Measurements from ENCODE around the gene PLXDC2.

Gene PLXDC2

GRCh38 chr10:19857876-19858275, 41.6 kb downstream of the PLXDC2 start:
- no peak for DNase-seq (ENCODE audit: low spot score)

GRCh38 chr10:19860107-19860506, 43.9 kb downstream of the PLXDC2 start:
- no peak for DNase-seq (ENCODE audit: low spot score)

GRCh38 chr10:19862811-19863515, 46.7 kb downstream of the PLXDC2 start:
- DNase-seq (ENCODE audit: low spot score), result no peak

- DNase-seq (ENCODE audit: low spot score), result no peak
Measured at GRCh38 chr10:19865676-19866075, 49.4 kb downstream of the PLXDC2 start.

GRCh38 chr10:19869370-19869769, 53.1 kb downstream of the PLXDC2 start:
- DNase-seq (ENCODE audit: low spot score), result no peak

- no peak for DNase-seq (ENCODE audit: low spot score)
Measured at GRCh38 chr10:19872504-19873271, 56.5 kb downstream of the PLXDC2 start.

- DNase-seq (ENCODE audit: low spot score), result no peak
Measured at GRCh38 chr10:19874190-19874589, 58.0 kb downstream of the PLXDC2 start.

- no peak for DNase-seq (ENCODE audit: low spot score)
Measured at GRCh38 chr10:19874791-19875190, 58.6 kb downstream of the PLXDC2 start.

GRCh38 chr10:19876570-19876969, 60.3 kb downstream of the PLXDC2 start:
- no peak for DNase-seq (ENCODE audit: low spot score)

GRCh38 chr10:19877466-19878255, 61.4 kb downstream of the PLXDC2 start:
- no peak for DNase-seq (ENCODE audit: low spot score)

GRCh38 chr10:19882621-19883020, 66.4 kb downstream of the PLXDC2 start:
- DNase-seq (ENCODE audit: low spot score), result no peak

GRCh38 chr10:19888061-19888660, 71.9 kb downstream of the PLXDC2 start:
- no peak for DNase-seq (ENCODE audit: low spot score)

GRCh38 chr10:19889256-19889655, 73.0 kb downstream of the PLXDC2 start:
- DNase-seq (ENCODE audit: low spot score), result no peak

GRCh38 chr10:19891429-19891828, 75.2 kb downstream of the PLXDC2 start:
- DNase-seq (ENCODE audit: low spot score), result no peak

GRCh38 chr10:19892270-19892669, 76.0 kb downstream of the PLXDC2 start:
- no peak for DNase-seq (ENCODE audit: low spot score)

- no peak for DNase-seq (ENCODE audit: low spot score)
Measured at GRCh38 chr10:19892677-19893076, 76.4 kb downstream of the PLXDC2 start.

- DNase-seq (ENCODE audit: low spot score), result no peak
Measured at GRCh38 chr10:19895500-19895899, 79.3 kb downstream of the PLXDC2 start.

- DNase-seq (ENCODE audit: low spot score), result no peak
Measured at GRCh38 chr10:19902456-19902855, 86.2 kb downstream of the PLXDC2 start.

GRCh38 chr10:19904202-19904661, 88.0 kb downstream of the PLXDC2 start:
- DNase-seq (ENCODE audit: low spot score), result no peak

- no peak for DNase-seq (ENCODE audit: low spot score)
Measured at GRCh38 chr10:19906108-19906791, 90.0 kb downstream of the PLXDC2 start.

- no peak for DNase-seq (ENCODE audit: low spot score)
Measured at GRCh38 chr10:19908991-19909696, 92.9 kb downstream of the PLXDC2 start.
